Esophagus squamous epithelium (tissue), 4 donors: ENCODE results near the gene RAMACL.
A peak's percentile ranks its signal among the peaks of the same experiment; 100 is the strongest.

Experiments
- POLR2A ChIP-seq, 4 donors: fragments of 450-650 bp; IDR thresholded peaks; one replicate each; pipeline ENCODE4 v1.6.1; 2017; ENCODE audit warnings: antibody characterized with exemption in 4 of 4, mild to moderate bottlenecking in 4 of 4, moderate library complexity in 3 of 4
- TF ChIP-seq, protein P1 (sequence below), 6 experiments: fragments of 450-650 bp in 4 of 6; fragments of 200-600 bp in 2 of 6; sonication (generic) in 2 of 6; IDR thresholded peaks; one replicate each; pipeline ENCODE4 v1.5.1; 2016 to 2019; ENCODE audit warnings: antibody characterized with exemption in 6 of 6, mild to moderate bottlenecking in 4 of 6, moderate library complexity in 4 of 6

DNA sequence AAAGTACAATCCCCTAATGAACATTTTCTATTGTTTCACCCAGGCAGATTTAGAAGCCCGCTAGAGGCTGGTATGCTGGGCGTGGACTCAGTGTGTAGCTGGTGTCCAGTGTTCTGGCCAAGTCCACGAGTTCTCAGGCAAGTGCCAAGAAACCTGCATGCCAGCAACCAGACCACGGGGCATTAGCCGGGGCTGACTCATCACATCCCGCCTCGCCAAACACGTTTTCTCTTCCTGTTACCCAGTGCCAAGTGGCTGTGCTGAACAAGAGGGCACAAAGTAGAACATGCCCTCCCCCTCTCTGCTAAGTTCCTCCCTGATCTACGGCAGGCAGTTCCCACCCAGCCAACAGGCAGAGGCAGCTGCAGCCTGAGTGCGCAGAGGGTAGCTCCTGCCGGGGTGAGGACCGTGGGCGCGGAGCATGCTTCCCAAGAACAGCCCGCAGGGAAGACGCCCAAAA, 29.6 kb downstream of the RAMACL start:
- TF ChIP-seq, protein P1, sequence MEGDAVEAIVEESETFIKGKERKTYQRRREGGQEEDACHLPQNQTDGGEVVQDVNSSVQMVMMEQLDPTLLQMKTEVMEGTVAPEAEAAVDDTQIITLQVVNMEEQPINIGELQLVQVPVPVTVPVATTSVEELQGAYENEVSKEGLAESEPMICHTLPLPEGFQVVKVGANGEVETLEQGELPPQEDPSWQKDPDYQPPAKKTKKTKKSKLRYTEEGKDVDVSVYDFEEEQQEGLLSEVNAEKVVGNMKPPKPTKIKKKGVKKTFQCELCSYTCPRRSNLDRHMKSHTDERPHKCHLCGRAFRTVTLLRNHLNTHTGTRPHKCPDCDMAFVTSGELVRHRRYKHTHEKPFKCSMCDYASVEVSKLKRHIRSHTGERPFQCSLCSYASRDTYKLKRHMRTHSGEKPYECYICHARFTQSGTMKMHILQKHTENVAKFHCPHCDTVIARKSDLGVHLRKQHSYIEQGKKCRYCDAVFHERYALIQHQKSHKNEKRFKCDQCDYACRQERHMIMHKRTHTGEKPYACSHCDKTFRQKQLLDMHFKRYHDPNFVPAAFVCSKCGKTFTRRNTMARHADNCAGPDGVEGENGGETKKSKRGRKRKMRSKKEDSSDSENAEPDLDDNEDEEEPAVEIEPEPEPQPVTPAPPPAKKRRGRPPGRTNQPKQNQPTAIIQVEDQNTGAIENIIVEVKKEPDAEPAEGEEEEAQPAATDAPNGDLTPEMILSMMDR (IDR thresholded peaks at IDR 0.05), result peak in 1 of 6 experiments; percentile 11
- peak in 3 of 4 donors; percentile 39 to 46 (median 45) for TF ChIP-seq POLR2A (IDR thresholded peaks at IDR 0.05)
